Measurements from ENCODE around the gene UBE2E2.

- TF ChIP-seq, protein P1, sequence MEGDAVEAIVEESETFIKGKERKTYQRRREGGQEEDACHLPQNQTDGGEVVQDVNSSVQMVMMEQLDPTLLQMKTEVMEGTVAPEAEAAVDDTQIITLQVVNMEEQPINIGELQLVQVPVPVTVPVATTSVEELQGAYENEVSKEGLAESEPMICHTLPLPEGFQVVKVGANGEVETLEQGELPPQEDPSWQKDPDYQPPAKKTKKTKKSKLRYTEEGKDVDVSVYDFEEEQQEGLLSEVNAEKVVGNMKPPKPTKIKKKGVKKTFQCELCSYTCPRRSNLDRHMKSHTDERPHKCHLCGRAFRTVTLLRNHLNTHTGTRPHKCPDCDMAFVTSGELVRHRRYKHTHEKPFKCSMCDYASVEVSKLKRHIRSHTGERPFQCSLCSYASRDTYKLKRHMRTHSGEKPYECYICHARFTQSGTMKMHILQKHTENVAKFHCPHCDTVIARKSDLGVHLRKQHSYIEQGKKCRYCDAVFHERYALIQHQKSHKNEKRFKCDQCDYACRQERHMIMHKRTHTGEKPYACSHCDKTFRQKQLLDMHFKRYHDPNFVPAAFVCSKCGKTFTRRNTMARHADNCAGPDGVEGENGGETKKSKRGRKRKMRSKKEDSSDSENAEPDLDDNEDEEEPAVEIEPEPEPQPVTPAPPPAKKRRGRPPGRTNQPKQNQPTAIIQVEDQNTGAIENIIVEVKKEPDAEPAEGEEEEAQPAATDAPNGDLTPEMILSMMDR (IDR thresholded peaks at IDR 0.05; ENCODE audit: low read depth, low read length, poor library complexity, severe bottlenecking) = no peak
- TF ChIP-seq EZH2phosphoT487 (IDR thresholded peaks at IDR 0.05; ENCODE audit: borderline replicate concordance, low read length) = no peak
Observed at GRCh38 chr3:23574822-23575315, 371.7 kb downstream of the UBE2E2 start.
